BLaER1 (cell line): ENCODE data around the gene NAA38.

Experiments used
- H3K27ac ChIP-seq: shearing (Covaris generic); formaldehyde crosslinking; 2 replicates; pipeline ENCODE4 v1.8.1; 2022
- H3K27me3 ChIP-seq: shearing (Covaris generic); formaldehyde crosslinking; 2 replicates; pipeline ENCODE4 v1.8.1; 2022
- H3K36me3 ChIP-seq: shearing (Covaris generic); formaldehyde crosslinking; 2 replicates; pipeline ENCODE4 v1.8.1; 2022
- H3K4me1 ChIP-seq: shearing (Covaris generic); formaldehyde crosslinking; 2 replicates; pipeline ENCODE4 v1.8.1; 2022
- H3K4me2 ChIP-seq: shearing (Covaris generic); formaldehyde crosslinking; 2 replicates; pipeline ENCODE4 v1.8.1; 2022
- H3K4me3 ChIP-seq: shearing (Covaris generic); formaldehyde crosslinking; 2 replicates; pipeline ENCODE4 v1.8.1; 2022
- H3K9ac ChIP-seq: shearing (Covaris generic); formaldehyde crosslinking; 2 replicates; pipeline ENCODE4 v1.8.1; 2022
- H3K9me3 ChIP-seq: shearing (Covaris generic); formaldehyde crosslinking; 2 replicates; pipeline ENCODE4 v1.8.1; 2022
- H4K20me1 ChIP-seq: shearing (Covaris generic); formaldehyde crosslinking; 2 replicates; pipeline ENCODE4 v1.8.1; 2022
- Cebpa-rat ChIP-seq: shearing (Covaris generic); IDR thresholded peaks from 2 replicates; pipeline ENCODE4 v1.8.1; 2022

The NAA38 gene

GRCh38 chr17:7846765-7847661 lies 10.3 kb downstream of the NAA38 start:
- no peak overlapping the region for H3K27ac ChIP-seq
- no peak overlapping the region for H3K4me3 ChIP-seq
- no peak overlapping the region for H3K4me2 ChIP-seq
- no peaks in the 10 kb centered on the region for H3K27me3 ChIP-seq
- H3K9ac ChIP-seq, result no peak overlapping the region
- no peaks in the 10 kb centered on the region for H3K9me3 ChIP-seq
- H4K20me1 ChIP-seq, result peaks cover 91% of the 10 kb centered on the region
- TF ChIP-seq Cebpa-rat, result no peak
- H3K36me3 ChIP-seq, result peaks cover 67% of the 10 kb centered on the region
- H3K4me1 ChIP-seq, result peaks cover 24% of the 10 kb centered on the region

GRCh38 chr17:7846063-7846735 lies 11.2 kb downstream of the NAA38 start:
- TF ChIP-seq Cebpa-rat, result no peak
- peaks cover 87% of the 10 kb centered on the region for H4K20me1 ChIP-seq
- H3K9ac ChIP-seq, result no peak overlapping the region
- no peaks in the 10 kb centered on the region for H3K9me3 ChIP-seq
- H3K4me3 ChIP-seq, result no peak overlapping the region
- no peaks in the 10 kb centered on the region for H3K27me3 ChIP-seq
- peaks cover 20% of the 10 kb centered on the region for H3K4me1 ChIP-seq
- peaks cover 60% of the 10 kb centered on the region for H3K36me3 ChIP-seq
- H3K27ac ChIP-seq, result no peak overlapping the region
- no peak overlapping the region for H3K4me2 ChIP-seq

GRCh38 chr17:7845359-7846062 lies 11.8 kb downstream of the NAA38 start:
- H3K4me2 ChIP-seq, result peak overlapping the region; percentile 99
- TF ChIP-seq Cebpa-rat, result no peak
- H3K36me3 ChIP-seq, result peaks cover 57% of the 10 kb centered on the region
- H3K4me1 ChIP-seq, result peaks cover 20% of the 10 kb centered on the region
- no peak overlapping the region for H3K27ac ChIP-seq
- H3K9ac ChIP-seq, result peak overlapping the region; percentile 91
- H3K9me3 ChIP-seq, result no peaks in the 10 kb centered on the region
- H4K20me1 ChIP-seq, result peaks cover 87% of the 10 kb centered on the region
- peak overlapping the region; percentile 78 for H3K4me3 ChIP-seq
- no peaks in the 10 kb centered on the region for H3K27me3 ChIP-seq

- peak overlapping the region; percentile 78 for H3K4me3 ChIP-seq
- H3K27me3 ChIP-seq, result no peaks in the 10 kb centered on the region
- peak overlapping the region; percentile 94 for H3K27ac ChIP-seq
- H3K36me3 ChIP-seq, result peaks cover 56% of the 10 kb centered on the region
- H3K9me3 ChIP-seq, result no peaks in the 10 kb centered on the region
- peak overlapping the region; percentile 91 for H3K9ac ChIP-seq
- H4K20me1 ChIP-seq, result peaks cover 87% of the 10 kb centered on the region
- H3K4me2 ChIP-seq, result peak overlapping the region; percentile 99
- H3K4me1 ChIP-seq, result peaks cover 29% of the 10 kb centered on the region
- TF ChIP-seq Cebpa-rat, result no peak
Measured at GRCh38 chr17:7844292-7845154, 12.8 kb downstream of the NAA38 start.

- peak overlapping the region; percentile 99 for H3K4me2 ChIP-seq
- H4K20me1 ChIP-seq, result peaks cover 87% of the 10 kb centered on the region
- no peaks in the 10 kb centered on the region for H3K27me3 ChIP-seq
- peaks cover 48% of the 10 kb centered on the region for H3K36me3 ChIP-seq
- peak overlapping the region; percentile 94 for H3K27ac ChIP-seq
- peaks cover 38% of the 10 kb centered on the region for H3K4me1 ChIP-seq
- peak overlapping the region; percentile 91 for H3K9ac ChIP-seq
- no peaks in the 10 kb centered on the region for H3K9me3 ChIP-seq
- TF ChIP-seq Cebpa-rat, result no peak
- peak overlapping the region; percentile 78 for H3K4me3 ChIP-seq
Measured at GRCh38 chr17:7843536-7844291, 13.6 kb downstream of the NAA38 start.

GRCh38 chr17:7843257-7843535 lies 14.2 kb downstream of the NAA38 start:
- no peaks in the 10 kb centered on the region for H3K27me3 ChIP-seq
- H3K27ac ChIP-seq, result peak overlapping the region; percentile 94
- TF ChIP-seq Cebpa-rat, result no peak
- H3K36me3 ChIP-seq, result peaks cover 44% of the 10 kb centered on the region
- H3K9ac ChIP-seq, result peak overlapping the region; percentile 91
- H4K20me1 ChIP-seq, result peaks cover 88% of the 10 kb centered on the region
- peak overlapping the region; percentile 78 for H3K4me3 ChIP-seq
- H3K4me1 ChIP-seq, result peaks cover 40% of the 10 kb centered on the region
- H3K4me2 ChIP-seq, result peak overlapping the region; percentile 99
- no peaks in the 10 kb centered on the region for H3K9me3 ChIP-seq

- Histone ChIP-seq H3K9me3 (no peaks in the 10 kb centered on the region), H3K36me3 (peaks cover 39% of the 10 kb centered on the region), H4K20me1 (peaks cover 84% of the 10 kb centered on the region), H3K4me1 (peaks cover 42% of the 10 kb centered on the region), H3K9ac (peak overlapping the region; percentile 91), H3K4me3 (peak overlapping the region; percentile 78), H3K27ac (peak overlapping the region; percentile 94), H3K27me3 (no peaks in the 10 kb centered on the region), H3K4me2 (peak overlapping the region; percentile 99)
- TF ChIP-seq Cebpa-rat, result no peak
Measured at GRCh38 chr17:7842380-7843256, 14.7 kb downstream of the NAA38 start.

GRCh38 chr17:7841915-7842379 lies 15.4 kb downstream of the NAA38 start:
- H3K4me3 ChIP-seq, result peak overlapping the region; percentile 78
- H3K9me3 ChIP-seq, result no peaks in the 10 kb centered on the region

More at GRCh38 chr17:7841915-7842379, 15.4 kb downstream of the NAA38 start:
- no peaks in the 10 kb centered on the region for H3K27me3 ChIP-seq
- H3K27ac ChIP-seq, result peak overlapping the region; percentile 94
- peaks cover 79% of the 10 kb centered on the region for H4K20me1 ChIP-seq
- no peak for TF ChIP-seq Cebpa-rat
- H3K4me1 ChIP-seq, result peaks cover 48% of the 10 kb centered on the region
- H3K9ac ChIP-seq, result peak overlapping the region; percentile 91
- H3K36me3 ChIP-seq, result peaks cover 34% of the 10 kb centered on the region
- H3K4me2 ChIP-seq, result peak overlapping the region; percentile 99
